ENCODE measurements around the gene MED4.

GRCh38 chr13:48069573-48069972 is 25.3 kb downstream of the MED4 start:
- TF ChIP-seq CTCF (IDR thresholded peaks at IDR 0.05) (no peak), POLR2AphosphoS5 (IDR thresholded peaks at IDR 0.05; ENCODE audit: insufficient read depth in 1 of 2, low read depth in 1 of 2) (no peak), POLR2A (IDR thresholded peaks at IDR 0.05) (no peak)
